NT2/D1 (cell line): ENCODE results near the gene MRFAP1L1.

Source experiments
- DNase-seq: peaks from one replicate; pipeline ENCODE4 v3.0.0-alpha.2; 2011; ENCODE audit warnings: low read depth, low spot score
- H3K27me3 ChIP-seq: 2 replicates; pipeline ENCODE4 v1.6.0; 2011; ENCODE audit warnings: mild to moderate bottlenecking; ENCODE audit not compliant: insufficient read length, insufficient read depth
- H3K36me3 ChIP-seq: 2 replicates; pipeline ENCODE4 v1.6.1; 2011; ENCODE audit warnings: mild to moderate bottlenecking, low read length, mixed read lengths; ENCODE audit not compliant: insufficient read depth, insufficient read length
- H3K4me1 ChIP-seq: 2 replicates; pipeline ENCODE4 v1.5.1; 2011; ENCODE audit not compliant: insufficient read depth, insufficient read length
- H3K4me3 ChIP-seq: 2 replicates; pipeline ENCODE4 v1.5.1; 2011; ENCODE audit warnings: low read depth; ENCODE audit not compliant: insufficient read length
- H3K9ac ChIP-seq: 2 replicates; pipeline ENCODE4 v1.6.0; 2011; ENCODE audit warnings: low read depth; ENCODE audit not compliant: insufficient read length
- H3K9me3 ChIP-seq: 2 replicates; pipeline ENCODE4 v1.5.1; 2011; ENCODE audit warnings: mild to moderate bottlenecking, low read length; ENCODE audit not compliant: insufficient read depth
- SUZ12 ChIP-seq: IDR thresholded peaks from 2 replicates; pipeline ENCODE4 v1.6.1; 2011; ENCODE audit not compliant: insufficient read length, insufficient read depth; ENCODE audit errors: extremely low read depth
- YY1 ChIP-seq: IDR thresholded peaks from 2 replicates; pipeline ENCODE4 v1.6.1; 2011; ENCODE audit not compliant: insufficient read length, insufficient read depth
- ZNF274 ChIP-seq: IDR thresholded peaks from 2 replicates; pipeline ENCODE4 v1.6.1; 2011; ENCODE audit warnings: mild to moderate bottlenecking, low read depth, low read length

MRFAP1L1 gene

GRCh38 chr4:6732441-6733357, 23.0 kb upstream of the MRFAP1L1 start:
- Histone ChIP-seq H3K4me3 (no peak overlapping the region), H3K9ac (no peak overlapping the region), H3K9me3 (no peaks in the 10 kb centered on the region), H3K4me1 (peaks cover 14% of the 10 kb centered on the region), H3K27me3 (peaks cover 3% of the 10 kb centered on the region), H3K36me3 (no peaks in the 10 kb centered on the region)
- TF ChIP-seq SUZ12, result no peak
- TF ChIP-seq YY1, result no peak
- no peak for DNase-seq

- Histone ChIP-seq H3K9me3 (no peaks in the 10 kb centered on the region), H3K9ac (no peak overlapping the region), H3K4me3 (no peak overlapping the region), H3K4me1 (peaks cover 14% of the 10 kb centered on the region), H3K36me3 (no peaks in the 10 kb centered on the region), H3K27me3 (peaks cover 3% of the 10 kb centered on the region)
- TF ChIP-seq ZNF274, result no peak
- no peak for TF ChIP-seq YY1
- TF ChIP-seq SUZ12, result no peak
- no peak for DNase-seq
These were observed 22.1 kb upstream of the MRFAP1L1 start for GRCh38 chr4:6731780-6732179.

- no peak for DNase-seq
- Histone ChIP-seq H3K36me3 (no peaks in the 10 kb centered on the region), H3K4me3 (no peak overlapping the region), H3K9me3 (no peaks in the 10 kb centered on the region), H3K27me3 (peaks cover 3% of the 10 kb centered on the region), H3K9ac (no peak overlapping the region), H3K4me1 (peaks cover 14% of the 10 kb centered on the region)
- TF ChIP-seq YY1 (no peak), SUZ12 (no peak)
These were observed 21.6 kb upstream of the MRFAP1L1 start for GRCh38 chr4:6731318-6731675.

GRCh38 chr4:6730603-6731317, 21.1 kb upstream of the MRFAP1L1 start:
- Histone ChIP-seq H3K4me3 (no peak overlapping the region), H3K4me1 (peaks cover 14% of the 10 kb centered on the region), H3K9me3 (no peaks in the 10 kb centered on the region), H3K36me3 (no peaks in the 10 kb centered on the region), H3K9ac (no peak overlapping the region), H3K27me3 (peaks cover 3% of the 10 kb centered on the region)
- DNase-seq, result no peak
- no peak for TF ChIP-seq SUZ12
- TF ChIP-seq ZNF274, result no peak
- no peak for TF ChIP-seq YY1

- no peaks in the 10 kb centered on the region for H3K36me3 ChIP-seq
- H3K9me3 ChIP-seq, result no peaks in the 10 kb centered on the region
- H3K4me1 ChIP-seq, result peaks cover 24% of the 10 kb centered on the region
- peak overlapping the region; percentile 6 for H3K9ac ChIP-seq
- DNase-seq, result no peak
- H3K4me3 ChIP-seq, result no peak overlapping the region
- H3K27me3 ChIP-seq, result no peaks in the 10 kb centered on the region
- TF ChIP-seq ZNF274 (no peak), YY1 (no peak), SUZ12 (no peak)
These were observed 18.8 kb upstream of the MRFAP1L1 start for GRCh38 chr4:6728320-6729029.

GRCh38 chr4:6727943-6728250, 18.2 kb upstream of the MRFAP1L1 start:
- H3K4me3 ChIP-seq, result no peak overlapping the region
- H3K36me3 ChIP-seq, result no peaks in the 10 kb centered on the region
- no peaks in the 10 kb centered on the region for H3K9me3 ChIP-seq
- no peak for DNase-seq
- H3K4me1 ChIP-seq, result peaks cover 20% of the 10 kb centered on the region
- no peaks in the 10 kb centered on the region for H3K27me3 ChIP-seq
- no peak for TF ChIP-seq SUZ12
- no peak for TF ChIP-seq YY1
- TF ChIP-seq ZNF274, result no peak
- H3K9ac ChIP-seq, result no peak overlapping the region
